LNCAP (cell line): ENCODE measurements around the gene ZC3H10.

Source experiments
- CTCF ChIP-seq: fragments of 450-650 bp; IDR thresholded peaks from 2 replicates; pipeline ENCODE4 v1.5.1; 2017; ENCODE audit warnings: mild to moderate bottlenecking

The ZC3H10 gene

DNA sequence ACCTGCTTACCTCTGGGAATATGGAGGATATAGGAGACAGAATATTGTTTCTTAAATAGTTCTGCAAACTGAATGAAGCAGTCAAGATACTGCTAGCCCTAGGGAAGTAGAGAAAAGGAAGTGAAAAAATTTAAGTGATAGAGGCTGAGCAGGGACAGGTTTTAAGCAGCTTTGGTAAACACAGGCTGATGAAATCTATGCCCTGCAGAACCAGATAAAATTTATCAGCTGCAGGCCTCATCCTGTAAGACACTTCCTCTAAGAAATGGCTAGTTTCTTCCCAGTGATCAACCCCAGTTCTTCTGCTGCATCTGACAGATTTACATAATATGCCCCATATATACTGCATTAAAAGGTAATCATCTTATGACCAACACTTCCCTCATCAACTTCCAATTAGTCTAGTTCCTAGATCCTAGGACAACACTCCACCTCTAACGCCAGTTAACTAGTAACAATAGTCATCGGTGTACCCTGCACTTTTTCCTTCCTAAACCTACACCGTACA, 8.7 kb downstream of the ZC3H10 start:
- TF ChIP-seq CTCF, result no peak

DNA sequence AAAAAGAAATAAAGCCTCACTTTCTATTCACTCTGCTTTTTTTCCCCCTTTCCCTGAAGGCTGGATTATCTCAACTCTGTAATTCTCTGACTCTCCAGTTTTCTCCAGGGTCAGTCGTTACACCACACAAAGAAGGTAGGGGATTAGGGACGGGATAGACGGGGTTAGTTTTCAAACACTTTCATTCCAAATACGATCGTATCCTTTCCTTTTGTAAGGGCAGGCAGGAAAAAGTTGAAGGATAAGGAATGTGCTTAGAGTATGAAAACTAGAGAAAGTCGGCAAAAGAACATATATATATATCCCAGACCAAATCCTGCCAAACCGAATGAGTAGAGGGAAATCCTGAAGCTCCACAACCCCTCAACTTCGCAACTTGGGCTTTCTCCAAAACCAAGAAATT, 9.4 kb downstream of the ZC3H10 start:
- no peak for TF ChIP-seq CTCF

DNA sequence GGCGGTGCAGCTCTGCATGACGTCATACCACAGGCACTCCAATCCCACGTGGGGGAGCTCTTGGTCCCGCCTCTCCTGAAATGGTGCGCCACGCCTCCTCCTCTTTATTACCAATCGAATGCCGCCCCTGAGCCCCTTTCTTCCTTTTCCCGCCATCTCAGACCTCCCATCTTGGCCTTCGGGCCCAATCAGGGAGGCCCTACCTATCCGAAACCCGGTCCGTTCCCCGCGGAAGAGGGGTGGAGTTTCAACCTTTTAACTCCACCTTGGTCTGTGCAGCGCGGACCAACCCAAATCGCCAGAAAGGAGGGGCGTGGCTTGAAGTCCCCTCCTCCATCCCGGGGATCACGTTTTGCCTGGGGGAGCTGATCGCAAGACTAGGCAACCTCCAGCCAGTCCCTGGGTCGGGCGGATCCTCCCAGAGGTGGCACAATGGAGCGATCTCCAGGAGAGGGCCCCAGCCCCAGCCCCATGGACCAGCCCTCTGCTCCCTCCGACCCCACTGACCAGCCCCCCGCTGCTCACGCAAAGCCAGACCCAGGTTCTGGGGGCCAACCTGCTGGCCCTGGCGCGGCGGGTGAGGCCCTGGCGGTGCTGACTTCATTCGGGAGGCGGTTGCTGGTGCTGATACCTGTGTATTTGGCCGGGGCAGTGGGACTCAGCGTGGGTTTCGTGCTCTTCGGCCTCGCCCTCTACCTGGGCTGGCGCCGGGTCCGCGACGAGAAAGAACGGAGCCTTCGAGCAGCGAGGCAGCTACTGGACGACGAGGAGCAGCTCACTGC, 10.0 kb downstream of the ZC3H10 start, which contains the start of gene ESYT1:
ESYT1 (plus strand) TSS at position 380 of the 782 bp plus-strand sequence; CDS start at position 433, 53 bp downstream.
- TF ChIP-seq CTCF, result no peak

GRCh38 chr12:56128670-56129205, 10.7 kb downstream of the ZC3H10 start:
- TF ChIP-seq CTCF, result no peak

GRCh38 chr12:56129206-56129941, 11.3 kb downstream of the ZC3H10 start:
- TF ChIP-seq CTCF, result no peak

DNA sequence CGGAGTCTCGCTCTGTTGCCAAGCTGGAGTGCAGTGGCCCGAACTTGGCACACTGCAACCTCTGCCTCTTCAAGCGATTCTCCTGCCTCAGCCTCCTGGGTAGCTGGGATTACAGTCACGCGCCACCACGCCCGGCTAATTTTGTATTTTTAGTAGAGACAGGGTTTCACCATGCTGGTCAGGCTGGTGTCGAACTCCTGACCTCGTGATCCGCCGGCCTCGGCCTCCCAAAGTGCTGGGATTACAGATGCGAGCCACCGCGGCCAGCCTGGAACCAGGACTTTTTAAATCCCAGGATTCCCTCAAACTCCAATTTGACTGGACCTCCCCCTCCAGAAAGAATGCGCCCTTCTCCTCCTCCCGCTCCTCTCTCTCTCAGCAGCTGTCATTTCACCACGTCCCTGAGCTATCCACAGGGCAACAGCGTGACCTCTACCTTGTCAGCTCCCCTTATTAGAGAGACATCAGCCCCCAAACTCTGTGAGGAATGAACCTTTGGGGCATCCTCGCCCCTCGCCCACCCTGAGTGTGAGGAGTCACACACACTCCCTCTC, 12.0 kb downstream of the ZC3H10 start:
- no peak for TF ChIP-seq CTCF

GRCh38 chr12:56130876-56131275, 12.8 kb downstream of the ZC3H10 start:
- no peak for TF ChIP-seq CTCF
